ENCODE measurements around the gene GOLIM4.
"Not testable (repeated sequence)": the region's sequence is repeated elsewhere in the genome, so short reads cannot be mapped to it uniquely, and the experiment has no call there.

The GOLIM4 gene, protein sequence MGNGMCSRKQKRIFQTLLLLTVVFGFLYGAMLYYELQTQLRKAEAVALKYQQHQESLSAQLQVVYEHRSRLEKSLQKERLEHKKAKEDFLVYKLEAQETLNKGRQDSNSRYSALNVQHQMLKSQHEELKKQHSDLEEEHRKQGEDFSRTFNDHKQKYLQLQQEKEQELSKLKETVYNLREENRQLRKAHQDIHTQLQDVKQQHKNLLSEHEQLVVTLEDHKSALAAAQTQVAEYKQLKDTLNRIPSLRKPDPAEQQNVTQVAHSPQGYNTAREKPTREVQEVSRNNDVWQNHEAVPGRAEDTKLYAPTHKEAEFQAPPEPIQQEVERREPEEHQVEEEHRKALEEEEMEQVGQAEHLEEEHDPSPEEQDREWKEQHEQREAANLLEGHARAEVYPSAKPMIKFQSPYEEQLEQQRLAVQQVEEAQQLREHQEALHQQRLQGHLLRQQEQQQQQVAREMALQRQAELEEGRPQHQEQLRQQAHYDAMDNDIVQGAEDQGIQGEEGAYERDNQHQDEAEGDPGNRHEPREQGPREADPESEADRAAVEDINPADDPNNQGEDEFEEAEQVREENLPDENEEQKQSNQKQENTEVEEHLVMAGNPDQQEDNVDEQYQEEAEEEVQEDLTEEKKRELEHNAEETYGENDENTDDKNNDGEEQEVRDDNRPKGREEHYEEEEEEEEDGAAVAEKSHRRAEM

GRCh38 chr3:168095611-168096209 is at the start of gene GOLIM4:
Gene GOLIM4, minus strand, starts transcription at chr3:168095924. Its CDS starts 639 bp downstream, at chr3:168095285.
- peak; percentile 63 for DNase-seq (ENCODE audit: low spot score)

GRCh38 chr3:168141405-168141998 is 45.8 kb upstream of the GOLIM4 start:
- no peak for DNase-seq (ENCODE audit: low spot score)

GRCh38 chr3:168139947-168140346 is 44.2 kb upstream of the GOLIM4 start:
- DNase-seq (ENCODE audit: low spot score), result no peak

DNA sequence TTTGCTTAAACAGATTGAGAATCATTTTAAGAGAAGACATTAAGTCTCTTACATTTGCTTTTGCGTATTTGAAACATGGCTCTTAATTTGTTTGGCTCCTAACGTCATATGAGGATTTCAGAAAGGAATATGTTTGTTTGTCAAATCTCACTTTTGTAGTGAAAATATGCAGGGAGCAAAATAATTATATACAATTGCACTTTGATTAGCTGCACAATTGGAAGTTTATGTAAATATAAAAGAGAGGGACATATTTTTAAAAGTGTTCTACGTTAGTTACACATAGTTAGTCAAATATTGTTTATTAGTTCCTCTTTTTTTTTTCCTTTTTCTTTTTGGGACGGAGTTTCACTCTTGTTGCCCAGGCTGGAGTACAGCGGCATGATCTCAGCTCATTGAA is 42.7 kb upstream of the GOLIM4 start:
- DNase-seq (ENCODE audit: low spot score), result no peak

GRCh38 chr3:168134931-168135330 is 39.2 kb upstream of the GOLIM4 start:
- no peak for DNase-seq (ENCODE audit: low spot score)

GRCh38 chr3:168130250-168130649 is 34.5 kb upstream of the GOLIM4 start:
- not testable (repeated sequence) for DNase-seq (ENCODE audit: low spot score)

- not testable (repeated sequence) for DNase-seq (ENCODE audit: low spot score)
Measured at GRCh38 chr3:168128463-168128862, 32.7 kb upstream of the GOLIM4 start.

GRCh38 chr3:168127466-168127865 is 31.7 kb upstream of the GOLIM4 start:
- DNase-seq (ENCODE audit: low spot score), result no peak

DNA sequence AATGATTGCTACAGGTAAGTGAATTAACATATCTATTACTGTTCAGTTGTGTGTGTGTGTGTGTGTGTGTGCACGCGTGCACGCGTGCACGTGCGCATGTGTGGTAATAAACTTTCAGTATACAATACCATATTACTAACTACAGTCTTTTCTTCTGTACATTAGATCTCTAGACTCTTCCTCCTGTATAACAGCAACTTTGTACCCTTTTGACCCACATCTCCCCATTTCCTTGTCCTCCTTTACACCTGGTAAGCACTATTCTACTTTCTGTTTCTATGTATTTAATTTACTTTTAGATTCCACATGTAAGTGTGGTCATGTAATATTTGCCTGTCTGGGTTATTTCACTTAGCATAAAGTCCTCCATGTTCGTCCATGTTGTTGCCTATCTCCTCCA is 29.1 kb upstream of the GOLIM4 start:
- no peak for DNase-seq (ENCODE audit: low spot score)

- DNase-seq (ENCODE audit: low spot score), result no peak
Measured at GRCh38 chr3:168124291-168124690, 28.6 kb upstream of the GOLIM4 start.

GRCh38 chr3:168123201-168124176 is 27.8 kb upstream of the GOLIM4 start:
- no peak for DNase-seq (ENCODE audit: low spot score)

DNA sequence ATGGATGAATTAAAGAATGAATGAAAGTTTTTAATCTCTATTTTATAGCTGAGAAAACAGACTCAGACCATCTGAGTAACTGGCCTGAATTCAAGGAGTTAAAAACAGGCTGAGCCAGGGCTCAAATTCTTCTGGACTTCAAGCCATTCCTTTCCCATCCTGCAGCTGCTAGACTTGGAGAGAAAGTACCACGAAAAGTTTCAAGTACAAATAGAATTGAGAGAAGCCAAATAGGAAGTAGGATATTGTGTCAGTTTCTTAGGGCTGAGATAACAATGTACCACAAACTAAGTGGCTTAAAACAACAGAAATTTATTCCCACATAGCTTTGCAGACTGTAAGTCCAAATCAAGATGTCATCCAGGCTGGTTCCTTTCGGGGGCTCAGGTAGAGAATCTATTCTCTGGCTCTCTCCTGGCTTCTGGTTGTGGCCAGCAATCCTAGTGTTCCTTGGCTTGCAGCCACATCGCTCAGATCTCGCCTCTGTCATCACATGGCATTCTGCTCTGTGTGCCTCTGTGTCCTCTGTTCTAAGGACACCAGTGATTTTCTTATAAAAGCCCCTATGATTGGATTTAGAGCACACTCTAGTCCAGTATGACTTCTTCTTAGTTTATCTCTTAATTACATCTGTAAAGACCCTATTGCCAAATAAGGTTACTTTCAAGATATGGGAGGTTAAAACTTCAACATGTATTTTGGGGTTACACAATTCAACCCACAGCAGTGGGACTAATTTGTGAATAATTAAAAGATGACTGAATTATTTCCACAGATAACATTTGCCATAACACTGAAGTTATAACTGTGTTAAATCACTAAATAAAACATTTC is 25.7 kb upstream of the GOLIM4 start:
- no peak for DNase-seq (ENCODE audit: low spot score)

- no peak for DNase-seq (ENCODE audit: low spot score)
Measured at GRCh38 chr3:168117853-168118313, 22.2 kb upstream of the GOLIM4 start.

DNA sequence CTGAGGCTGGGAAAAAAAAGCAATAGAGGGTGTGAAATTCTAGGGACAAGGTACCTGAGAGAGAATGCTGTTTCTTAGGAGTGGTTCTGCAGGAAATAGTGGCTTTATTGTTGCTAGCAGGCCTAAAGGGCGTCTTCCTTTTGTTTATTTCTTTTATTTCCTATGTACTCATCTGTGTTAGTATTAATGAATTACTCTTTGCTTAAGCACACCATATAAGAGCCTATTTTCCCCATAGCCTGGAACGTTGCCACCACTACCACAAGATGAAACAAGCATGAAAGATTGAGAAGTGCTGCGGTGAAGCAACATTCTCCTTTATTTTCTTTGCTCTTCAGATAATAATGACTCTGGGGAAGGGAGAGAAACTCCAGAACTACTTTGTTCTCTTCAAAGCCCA is 21.3 kb upstream of the GOLIM4 start:
- DNase-seq (ENCODE audit: low spot score), result no peak

- DNase-seq (ENCODE audit: low spot score), result no peak
Measured at GRCh38 chr3:168116279-168116678, 20.6 kb upstream of the GOLIM4 start.

DNA sequence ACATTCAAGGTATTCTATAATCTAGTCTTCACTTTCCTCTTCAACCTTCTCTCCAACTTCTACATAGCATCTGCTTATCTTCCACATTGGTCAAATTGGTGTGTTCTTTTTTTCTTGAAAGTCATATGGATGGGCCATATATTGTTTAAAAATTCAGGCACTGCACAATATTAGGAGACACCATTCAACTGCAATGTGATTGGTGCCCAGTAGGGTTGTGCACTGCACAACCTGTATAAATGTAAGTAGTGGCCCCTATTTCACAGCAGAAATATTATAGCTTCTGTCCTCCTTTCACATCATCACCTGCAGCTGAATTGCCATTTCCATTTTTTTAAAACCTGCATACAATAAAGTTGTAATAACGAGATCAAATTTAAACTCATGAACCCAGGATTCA is 18.1 kb upstream of the GOLIM4 start:
- no peak for DNase-seq (ENCODE audit: low spot score)

DNA sequence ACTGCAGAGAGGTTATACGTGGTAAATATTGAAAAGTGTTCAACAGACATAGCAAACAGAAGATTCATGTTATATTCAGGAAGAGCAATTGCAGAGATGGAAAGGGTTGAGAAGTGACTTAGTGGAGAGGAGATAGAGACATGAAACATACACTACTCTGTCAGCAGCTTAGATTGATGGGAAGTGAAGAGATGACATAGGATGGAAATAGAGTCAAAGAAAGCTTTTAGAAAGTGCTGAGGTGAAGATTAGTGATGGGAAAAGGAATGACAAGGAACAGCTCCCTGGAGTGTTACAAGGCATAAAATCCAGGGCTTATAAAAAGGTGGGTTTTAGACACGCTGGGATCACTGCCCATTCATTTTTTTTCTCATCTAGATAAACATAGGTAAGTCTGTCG is 17.2 kb upstream of the GOLIM4 start:
- no peak for DNase-seq (ENCODE audit: low spot score)

DNA sequence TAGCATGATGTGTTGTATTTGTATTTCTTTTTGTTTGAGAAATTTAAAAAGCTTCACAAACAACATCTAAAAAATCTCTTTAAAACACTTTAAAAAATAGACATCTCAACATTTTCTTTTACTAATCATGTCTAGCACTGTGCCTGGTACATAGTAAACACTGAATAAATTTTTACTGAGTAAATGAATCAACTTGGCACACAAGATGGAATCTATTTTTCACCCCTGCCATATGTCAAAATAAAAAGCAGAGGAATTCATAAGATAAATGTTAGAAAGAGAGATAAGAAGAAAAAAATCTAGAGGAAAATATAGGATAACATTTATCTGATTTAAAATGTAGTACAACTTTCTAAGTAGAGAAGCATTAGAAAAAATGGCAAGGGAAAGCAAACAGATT is 8.6 kb upstream of the GOLIM4 start:
- no peak for DNase-seq (ENCODE audit: low spot score)

DNA sequence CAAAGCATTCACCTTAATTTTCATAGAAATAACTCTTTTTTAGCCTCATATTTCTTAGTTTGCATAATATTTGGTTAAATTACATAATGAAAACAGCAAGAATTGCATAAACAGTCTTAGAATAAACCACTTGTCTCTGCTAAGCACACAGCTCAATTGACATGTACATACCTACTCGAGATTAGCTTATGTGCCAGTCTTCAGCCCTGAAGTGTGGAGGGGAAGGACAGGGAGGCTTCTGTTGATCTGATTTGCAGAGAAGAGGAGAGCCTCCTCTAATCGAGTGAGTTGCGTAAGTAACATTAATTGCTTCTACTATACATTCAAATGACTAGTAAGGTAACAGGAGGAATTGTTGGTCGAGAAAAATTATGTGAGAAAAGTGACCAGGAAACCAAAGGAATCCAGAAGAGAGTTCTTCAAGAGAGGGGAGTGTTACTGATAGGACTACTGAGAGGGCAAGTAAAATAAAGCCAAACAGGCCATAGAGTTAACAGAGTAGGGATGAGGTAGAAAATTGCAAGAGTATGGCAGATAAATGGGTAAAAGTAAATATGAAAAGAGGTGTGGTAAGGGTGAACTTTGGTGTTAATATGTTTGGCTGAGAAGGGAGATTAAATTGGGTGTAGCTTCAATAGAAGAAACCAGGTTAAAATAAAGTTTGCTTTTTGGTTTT is 7.1 kb upstream of the GOLIM4 start:
- DNase-seq (ENCODE audit: low spot score), result no peak

Measured in HuH-7.5 (cell line).